ENCODE data around the gene PCBP1.
"Not testable (repeated sequence)": the region's sequence is repeated elsewhere in the genome, so short reads cannot be mapped to it uniquely, and the experiment has no call there.

The PCBP1 gene

DNA sequence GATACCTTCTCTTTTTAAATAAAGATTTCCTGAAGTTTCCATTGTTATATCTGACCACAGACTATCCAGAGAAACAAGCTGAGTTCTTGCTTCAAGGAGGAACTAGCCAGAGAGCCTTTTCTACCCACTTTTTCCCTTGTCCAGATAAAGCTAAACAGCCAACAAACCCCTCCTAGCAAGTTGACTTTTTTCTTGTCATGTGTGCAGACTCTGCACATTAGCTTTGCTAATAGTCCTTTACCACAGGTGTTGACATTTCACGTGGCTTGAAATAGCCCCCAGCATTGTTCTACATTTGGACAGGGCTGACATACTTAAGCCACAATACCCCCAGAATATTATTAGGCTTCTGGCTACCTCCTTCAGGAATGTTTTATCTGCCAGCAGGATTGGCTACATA is 40.7 kb downstream of the PCBP1 start:
- DNase-seq, result no peak

DNA sequence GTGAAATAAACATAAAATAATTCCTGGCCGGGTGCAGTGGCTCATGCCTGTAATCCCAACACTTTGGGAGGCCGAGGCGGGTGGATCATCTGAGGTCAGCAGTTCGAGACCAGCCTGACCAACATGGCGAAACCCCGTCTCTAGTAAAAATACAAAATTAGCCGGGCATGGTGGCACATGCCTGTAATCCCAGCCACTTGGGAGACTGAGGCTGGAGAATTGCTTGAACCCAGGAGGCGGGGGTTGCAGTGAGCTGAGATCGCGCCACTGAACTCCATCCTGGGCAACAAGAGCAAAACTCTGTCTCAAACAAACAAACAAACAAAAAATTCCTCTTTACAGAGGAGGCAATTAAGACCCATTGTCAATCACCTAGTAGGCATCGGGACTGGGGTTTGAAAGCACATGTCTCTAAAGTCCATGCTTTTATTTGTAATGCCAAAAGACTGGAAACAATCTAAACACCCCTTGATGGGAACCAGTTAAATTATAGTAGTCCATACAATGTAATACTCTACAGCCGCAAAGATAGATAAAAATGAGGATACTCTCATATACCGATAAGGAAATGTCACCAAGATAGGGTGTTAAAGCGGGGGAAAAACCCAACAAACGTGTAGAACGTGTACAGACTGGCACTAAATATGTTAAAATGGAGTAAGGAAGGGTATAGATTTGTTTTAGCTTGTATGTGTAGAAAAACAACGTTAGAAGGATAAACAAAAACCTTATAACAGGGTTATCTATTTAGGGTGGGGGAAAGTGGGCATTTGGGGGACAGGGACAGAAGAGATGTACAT is 44.3 kb downstream of the PCBP1 start:
- DNase-seq, result not testable (repeated sequence)

DNA sequence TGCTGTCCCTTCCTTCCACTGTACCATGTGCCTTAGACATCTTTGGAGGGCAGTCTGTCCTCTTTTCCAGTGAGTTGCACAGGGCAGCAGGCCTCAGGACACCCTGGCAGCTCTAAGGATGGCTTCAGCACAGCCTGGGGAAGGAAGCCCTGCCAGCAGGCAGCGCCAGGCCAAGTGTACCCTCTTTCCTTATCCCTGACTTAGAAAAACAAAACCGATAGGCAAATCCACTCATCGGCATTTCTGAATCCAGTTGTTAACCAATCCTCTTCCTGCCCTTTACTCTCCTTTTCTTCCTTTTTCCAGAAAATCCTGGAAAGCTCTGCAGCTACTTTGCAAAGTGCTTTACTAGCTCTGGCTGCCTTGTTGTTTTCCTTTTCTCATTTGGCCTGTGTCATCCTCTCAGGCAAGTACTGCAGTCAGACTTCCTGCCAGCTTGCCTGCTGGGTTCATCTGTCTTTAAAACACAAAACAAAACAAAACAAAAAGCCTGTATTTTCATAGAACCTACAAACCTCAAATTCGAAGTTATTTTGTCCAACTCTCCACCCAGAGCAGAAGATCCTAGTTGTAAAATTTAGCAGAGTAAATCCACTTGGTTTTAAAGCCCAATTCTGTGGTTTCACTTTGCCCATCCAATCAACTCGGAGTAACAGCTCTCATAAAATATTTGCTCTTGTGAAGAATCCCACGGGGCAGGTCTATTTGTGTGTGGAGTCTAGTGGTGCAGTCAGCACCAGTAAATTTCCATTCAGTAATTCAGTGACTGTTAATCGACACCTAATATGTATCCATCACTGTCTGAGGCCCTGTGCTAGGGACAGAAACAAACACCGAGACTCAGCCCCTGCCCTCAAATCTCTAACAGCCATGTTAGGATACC is 45.2 kb downstream of the PCBP1 start:
- peak; percentile 56 for DNase-seq

GRCh38 chr2:70133127-70133452 is 45.8 kb downstream of the PCBP1 start:
- no peak for DNase-seq

- no peak for DNase-seq
Observed at GRCh38 chr2:70133491-70134322, 46.4 kb downstream of the PCBP1 start.

DNA sequence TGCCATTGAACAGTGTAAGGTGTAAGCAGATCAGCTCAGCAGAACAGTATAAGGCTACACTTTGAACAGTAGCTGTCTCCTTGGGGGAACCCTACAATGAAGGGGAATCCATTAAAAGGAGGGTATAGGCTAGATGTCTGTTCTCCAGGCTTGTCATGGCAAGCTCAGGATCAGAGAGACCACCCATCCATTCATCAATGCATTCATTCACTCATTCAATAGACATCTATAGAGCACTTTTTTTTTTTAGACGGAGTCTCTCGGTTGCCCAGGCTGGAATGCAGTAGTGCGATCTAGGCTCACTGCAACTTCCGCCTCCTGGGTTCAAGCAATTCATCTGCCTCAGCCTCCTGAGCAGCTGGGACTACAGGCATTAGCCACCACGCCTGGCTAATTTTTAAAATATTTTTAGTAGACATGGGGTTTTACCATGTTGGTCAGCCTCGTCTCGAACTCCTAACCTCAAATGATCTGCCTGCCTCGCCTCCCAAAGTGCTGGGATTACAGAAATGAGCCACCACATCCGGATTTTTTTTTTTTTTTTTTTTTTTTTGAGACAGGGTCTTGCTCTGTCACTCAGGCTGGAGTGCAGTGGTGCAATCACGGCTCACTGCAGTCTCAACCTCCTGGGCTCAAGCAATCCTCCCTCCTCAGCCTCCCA is 47.2 kb downstream of the PCBP1 start:
- DNase-seq, result not testable (repeated sequence)

Data from EL (cell line).